ENCODE results near the gene SOX30.

SOX30 gene

DNA sequence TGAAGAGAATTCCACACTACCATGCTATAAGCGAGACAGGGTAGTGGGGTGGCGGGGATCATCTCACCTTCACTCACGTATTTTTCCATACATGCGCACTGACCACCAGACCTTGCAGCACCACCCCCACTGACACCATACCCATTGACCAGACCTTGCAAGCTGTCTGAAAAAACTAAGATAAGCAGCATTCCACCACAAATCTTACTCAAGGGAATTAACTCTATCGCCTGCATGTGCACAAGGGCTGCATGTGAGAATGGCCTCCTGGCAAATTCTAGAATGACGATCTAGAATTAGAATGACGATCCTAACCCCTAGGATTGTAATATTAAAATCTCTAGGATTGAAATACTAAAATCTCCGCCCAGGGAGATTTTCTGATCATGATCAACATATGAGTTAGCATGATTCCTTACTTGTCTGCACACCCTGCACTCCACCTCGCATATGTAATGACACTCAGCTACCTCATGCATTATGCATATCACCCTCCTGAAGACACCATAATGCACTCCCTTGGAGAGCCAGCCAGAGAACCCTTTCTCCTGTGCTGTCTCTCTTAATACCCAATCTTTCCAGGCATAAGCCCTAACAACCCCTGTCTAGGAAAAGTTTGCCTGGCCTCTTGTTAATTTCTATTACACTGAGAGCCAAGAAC, 11.7 kb downstream of the SOX30 start:
- H4K8ac ChIP-seq (ENCODE audit: low read depth, low read length), result no peak overlapping the region
- no peaks in the 10 kb centered on the region for H3K79me1 ChIP-seq (ENCODE audit: low read depth, low read length)
- H3K9ac ChIP-seq (ENCODE audit: low read depth, low read length, poor library complexity), result no peak overlapping the region

DNA sequence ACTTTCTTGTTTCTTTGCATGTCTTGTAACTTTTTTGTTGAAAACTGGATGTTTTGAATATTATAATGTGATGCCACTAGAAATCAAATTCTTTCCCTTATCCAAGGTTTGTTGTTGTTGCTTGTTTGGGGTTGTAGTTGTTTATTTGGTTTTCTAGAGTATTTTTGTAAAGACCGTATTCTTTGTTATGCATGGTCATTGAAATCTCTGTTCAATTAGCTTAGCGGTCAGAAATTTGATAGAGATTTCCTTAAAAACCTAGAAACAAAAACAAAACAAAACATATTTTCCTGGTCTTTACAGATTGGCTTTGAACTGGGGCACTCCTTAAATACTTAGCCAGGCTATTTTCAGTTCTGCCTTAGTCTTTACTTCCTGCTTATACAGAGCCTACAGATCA, 21.9 kb downstream of the SOX30 start:
- Histone ChIP-seq H3K9ac (ENCODE audit: low read depth, low read length, poor library complexity) (no peak overlapping the region), H4K91ac (ENCODE audit: low read depth, low read length, poor library complexity) (no peak overlapping the region), H3K9me3 (replicated peaks in 1 of 2; ENCODE audit: control insufficient read depth in 2 of 2, insufficient read depth in 1 of 2, low read depth in 1 of 2, low read length in 2 of 2) (no peaks in the 10 kb centered on the region), H3K27ac (replicated peaks; ENCODE audit: low read length) (no peak overlapping the region), H3K36me3 (replicated peaks in 1 of 2; ENCODE audit: control insufficient read depth in 2 of 2, insufficient read depth in 2 of 2, low read length in 2 of 2) (no peaks in the 10 kb centered on the region), H3K4me3 (ENCODE audit: low read length in 2 of 2) (no peak overlapping the region), H2AFZ (ENCODE audit: low read length) (no peak overlapping the region), H2AK5ac (ENCODE audit: low read depth, low read length) (no peak overlapping the region), H4K8ac (ENCODE audit: low read depth, low read length) (no peak overlapping the region), H2BK5ac (ENCODE audit: low read length) (no peak overlapping the region), H3K79me1 (ENCODE audit: low read depth, low read length) (no peaks in the 10 kb centered on the region), H3K27me3 (ENCODE audit: control insufficient read depth in 3 of 3, insufficient read depth in 3 of 3, low read depth in 1 of 3, low read length in 3 of 3) (no peaks in the 10 kb centered on the region), H3K14ac (ENCODE audit: low read length) (no peak overlapping the region), H3K18ac (ENCODE audit: low read length) (no peak overlapping the region), H3K4ac (ENCODE audit: low read length) (no peak overlapping the region), H2BK120ac (ENCODE audit: low read depth, low read length) (no peak overlapping the region), H2BK12ac (ENCODE audit: low read length) (no peak overlapping the region), H3K4me1 (ENCODE audit: control insufficient read depth in 2 of 2, insufficient read depth in 1 of 2, low read depth in 1 of 2, low read length in 2 of 2) (no peaks in the 10 kb centered on the region), H3K4me2 (ENCODE audit: insufficient read depth, low read length, poor library complexity, severe bottlenecking) (no peak overlapping the region), H3K23ac (ENCODE audit: low read depth, low read length, poor library complexity) (no peak overlapping the region), H2BK15ac (ENCODE audit: low read length) (no peak overlapping the region)
- WGBS, 2 donors (ENCODE audit: extremely low coverage in 2 of 2, insufficient read length in 2 of 2, insufficient replicate concordance in 1 of 2), result no CpG with 5 or more reads among the region's 2 CpGs
- no peak for DNase-seq (ENCODE audit: low spot score)

More for the DNA sequence above, 11.7 kb downstream of the SOX30 start:
- Histone ChIP-seq H2BK5ac (ENCODE audit: low read length) (no peak overlapping the region), H2BK12ac (ENCODE audit: low read length) (no peak overlapping the region), H2AK5ac (ENCODE audit: low read depth, low read length) (no peak overlapping the region), H3K14ac (ENCODE audit: low read length) (no peak overlapping the region), H3K4me1 (ENCODE audit: control insufficient read depth in 2 of 2, insufficient read depth in 1 of 2, low read depth in 1 of 2, low read length in 2 of 2) (no peaks in the 10 kb centered on the region), H3K18ac (ENCODE audit: low read length) (no peak overlapping the region), H2AFZ (ENCODE audit: low read length) (no peak overlapping the region), H3K4me2 (ENCODE audit: insufficient read depth, low read length, poor library complexity, severe bottlenecking) (no peak overlapping the region), H3K23ac (ENCODE audit: low read depth, low read length, poor library complexity) (no peak overlapping the region), H3K4ac (ENCODE audit: low read length) (no peak overlapping the region), H3K27ac (replicated peaks; ENCODE audit: low read length) (no peak overlapping the region), H3K9me3 (replicated peaks in 1 of 2; ENCODE audit: control insufficient read depth in 2 of 2, insufficient read depth in 1 of 2, low read depth in 1 of 2, low read length in 2 of 2) (no peaks in the 10 kb centered on the region), H2BK120ac (ENCODE audit: low read depth, low read length) (no peak overlapping the region), H2BK15ac (ENCODE audit: low read length) (no peak overlapping the region), H3K27me3 (ENCODE audit: control insufficient read depth in 3 of 3, insufficient read depth in 3 of 3, low read depth in 1 of 3, low read length in 3 of 3) (peaks cover 0 to 4% (median 0%) of the 10 kb centered on the region in 3 experiments), H3K4me3 (ENCODE audit: low read length in 2 of 2) (no peak overlapping the region), H3K36me3 (replicated peaks in 1 of 2; ENCODE audit: control insufficient read depth in 2 of 2, insufficient read depth in 2 of 2, low read length in 2 of 2) (no peaks in the 10 kb centered on the region), H4K91ac (ENCODE audit: low read depth, low read length, poor library complexity) (no peak overlapping the region)
- no CpG with 5 or more reads among the region's 9 CpGs for WGBS, 2 donors (ENCODE audit: extremely low coverage in 2 of 2, insufficient read length in 2 of 2, insufficient replicate concordance in 1 of 2)
- no peak for DNase-seq (ENCODE audit: low spot score)

DNA sequence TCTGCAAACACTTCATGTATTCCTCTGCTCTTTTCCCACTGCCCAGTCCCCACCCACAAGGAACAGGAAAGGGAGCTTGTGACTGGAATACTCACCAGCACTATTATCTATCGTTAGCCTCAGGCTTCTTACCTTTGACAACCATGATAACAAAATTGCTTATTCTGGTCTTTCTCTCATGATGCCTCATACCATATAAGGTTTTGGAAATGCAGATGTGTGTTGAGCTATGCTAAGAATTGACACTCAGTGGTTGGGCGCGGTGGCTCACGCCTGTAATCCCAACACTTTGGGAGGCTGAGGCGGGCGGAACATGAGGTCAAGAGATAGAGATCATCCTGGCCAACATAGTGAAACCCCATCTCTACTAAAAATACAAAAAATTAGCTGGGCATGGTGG, 25.4 kb downstream of the SOX30 start:
- no peak overlapping the region for H2BK5ac ChIP-seq (ENCODE audit: low read length)
- H4K91ac ChIP-seq (ENCODE audit: low read depth, low read length, poor library complexity), result no peak overlapping the region
- no peaks in the 10 kb centered on the region for H3K27me3 ChIP-seq (ENCODE audit: control insufficient read depth in 3 of 3, insufficient read depth in 3 of 3, low read depth in 1 of 3, low read length in 3 of 3)
- WGBS, 2 donors (ENCODE audit: extremely low coverage in 2 of 2, insufficient read length in 2 of 2, insufficient replicate concordance in 1 of 2), result no CpG with 5 or more reads among the region's 6 CpGs
- H3K4ac ChIP-seq (ENCODE audit: low read length), result no peak overlapping the region
- H2AK5ac ChIP-seq (ENCODE audit: low read depth, low read length), result no peak overlapping the region
- DNase-seq (ENCODE audit: low spot score), result no peak
- H4K8ac ChIP-seq (ENCODE audit: low read depth, low read length), result no peak overlapping the region
- no peak overlapping the region for H3K14ac ChIP-seq (ENCODE audit: low read length)
- H3K27ac ChIP-seq (replicated peaks; ENCODE audit: low read length), result no peak overlapping the region
- H2BK15ac ChIP-seq (ENCODE audit: low read length), result no peak overlapping the region
- no peak overlapping the region for H2BK120ac ChIP-seq (ENCODE audit: low read depth, low read length)
- no peak overlapping the region for H3K4me2 ChIP-seq (ENCODE audit: insufficient read depth, low read length, poor library complexity, severe bottlenecking)
- H3K36me3 ChIP-seq (replicated peaks in 1 of 2; ENCODE audit: control insufficient read depth in 2 of 2, insufficient read depth in 2 of 2, low read length in 2 of 2), result no peaks in the 10 kb centered on the region
- H3K4me3 ChIP-seq (ENCODE audit: low read length in 2 of 2), result no peak overlapping the region
- H3K9me3 ChIP-seq (replicated peaks in 1 of 2; ENCODE audit: control insufficient read depth in 2 of 2, insufficient read depth in 1 of 2, low read depth in 1 of 2, low read length in 2 of 2), result no peaks in the 10 kb centered on the region
- H3K4me1 ChIP-seq (ENCODE audit: control insufficient read depth in 2 of 2, insufficient read depth in 1 of 2, low read depth in 1 of 2, low read length in 2 of 2), result no peaks in the 10 kb centered on the region
- no peaks in the 10 kb centered on the region for H3K79me1 ChIP-seq (ENCODE audit: low read depth, low read length)
- H3K18ac ChIP-seq (ENCODE audit: low read length), result no peak overlapping the region
- no peak overlapping the region for H2AFZ ChIP-seq (ENCODE audit: low read length)
- no peak overlapping the region for H3K23ac ChIP-seq (ENCODE audit: low read depth, low read length, poor library complexity)
- no peak overlapping the region for H2BK12ac ChIP-seq (ENCODE audit: low read length)
- no peak overlapping the region for H3K9ac ChIP-seq (ENCODE audit: low read depth, low read length, poor library complexity)

DNA sequence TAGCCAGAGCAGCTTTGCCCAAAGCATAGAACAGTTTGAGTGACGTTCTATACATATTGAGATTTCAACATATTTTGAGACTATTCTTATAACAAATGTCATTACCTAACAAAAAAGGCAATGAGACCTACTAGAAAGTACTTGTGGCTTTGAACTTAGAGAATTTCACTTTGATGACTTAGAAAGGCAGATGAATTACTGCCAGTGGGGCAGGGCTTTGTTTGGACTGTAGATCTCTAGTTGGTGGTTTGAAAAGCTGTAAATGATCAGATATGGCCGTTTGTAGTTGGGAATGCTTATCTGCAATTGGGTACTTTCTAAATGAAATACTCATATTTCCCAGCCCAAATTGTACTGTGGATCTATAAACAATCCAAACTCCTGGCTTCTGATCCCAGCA, 28.1 kb downstream of the SOX30 start:
- Histone ChIP-seq H3K27ac (replicated peaks; ENCODE audit: low read length) (no peak overlapping the region), H3K18ac (ENCODE audit: low read length) (no peak overlapping the region), H3K4me3 (ENCODE audit: low read length in 2 of 2) (no peak overlapping the region), H2BK5ac (ENCODE audit: low read length) (no peak overlapping the region), H3K4ac (ENCODE audit: low read length) (no peak overlapping the region), H2BK120ac (ENCODE audit: low read depth, low read length) (no peak overlapping the region), H3K4me1 (ENCODE audit: control insufficient read depth in 2 of 2, insufficient read depth in 1 of 2, low read depth in 1 of 2, low read length in 2 of 2) (no peaks in the 10 kb centered on the region), H2AK5ac (ENCODE audit: low read depth, low read length) (no peak overlapping the region), H2BK15ac (ENCODE audit: low read length) (no peak overlapping the region), H3K27me3 (ENCODE audit: control insufficient read depth in 3 of 3, insufficient read depth in 3 of 3, low read depth in 1 of 3, low read length in 3 of 3) (no peaks in the 10 kb centered on the region), H3K14ac (ENCODE audit: low read length) (no peak overlapping the region), H2AFZ (ENCODE audit: low read length) (no peak overlapping the region), H2BK12ac (ENCODE audit: low read length) (no peak overlapping the region), H3K9ac (ENCODE audit: low read depth, low read length, poor library complexity) (no peak overlapping the region), H4K8ac (ENCODE audit: low read depth, low read length) (no peak overlapping the region), H3K23ac (ENCODE audit: low read depth, low read length, poor library complexity) (no peak overlapping the region), H3K4me2 (ENCODE audit: insufficient read depth, low read length, poor library complexity, severe bottlenecking) (no peak overlapping the region), H4K91ac (ENCODE audit: low read depth, low read length, poor library complexity) (no peak overlapping the region), H3K79me1 (ENCODE audit: low read depth, low read length) (no peaks in the 10 kb centered on the region), H3K9me3 (replicated peaks in 1 of 2; ENCODE audit: control insufficient read depth in 2 of 2, insufficient read depth in 1 of 2, low read depth in 1 of 2, low read length in 2 of 2) (no peaks in the 10 kb centered on the region), H3K36me3 (replicated peaks in 1 of 2; ENCODE audit: control insufficient read depth in 2 of 2, insufficient read depth in 2 of 2, low read length in 2 of 2) (no peaks in the 10 kb centered on the region)
- no peak for DNase-seq (ENCODE audit: low spot score)
- WGBS, 2 donors (ENCODE audit: extremely low coverage in 2 of 2, insufficient read length in 2 of 2, insufficient replicate concordance in 1 of 2), result no CpG with 5 or more reads among the region's 2 CpGs

Data from neuronal stem cell (in vitro differentiated cells).